B cell (primary cell): ENCODE data around the gene CHD5.

ENCODE experiments used
- EZH2 ChIP-seq: IDR thresholded peaks from 2 replicates; pipeline ENCODE4 v1.6.1; 2012; ENCODE audit warnings: borderline replicate concordance, low read depth, mild to moderate bottlenecking, moderate library complexity, low read length; ENCODE audit not compliant: insufficient read depth, poor library complexity, severe bottlenecking
- TF ChIP-seq, protein P1 (sequence below): fragments of 200-600 bp; IDR thresholded peaks from one replicate; pipeline ENCODE4 v1.8.0; 2022; ENCODE audit warnings: antibody characterized with exemption, mild to moderate bottlenecking

DNA sequence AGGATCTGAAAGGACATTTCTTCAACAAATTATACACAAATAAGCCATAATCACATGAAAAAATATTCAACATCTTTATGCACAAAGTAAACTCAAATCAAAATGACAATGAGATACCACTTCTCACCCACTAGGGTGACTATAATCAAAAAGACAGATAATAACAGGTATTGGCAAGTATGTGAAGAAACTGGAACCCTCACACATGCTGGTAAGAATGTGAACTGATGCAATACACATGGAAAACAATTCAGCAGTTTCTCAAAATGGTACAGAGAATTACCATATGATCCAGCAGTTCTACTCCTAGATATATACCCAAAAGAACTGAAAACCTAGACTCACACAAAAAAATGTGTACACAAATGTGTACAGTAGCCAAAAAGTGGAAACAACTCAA, 62.5 kb downstream of the CHD5 start:
- TF ChIP-seq, protein P1, sequence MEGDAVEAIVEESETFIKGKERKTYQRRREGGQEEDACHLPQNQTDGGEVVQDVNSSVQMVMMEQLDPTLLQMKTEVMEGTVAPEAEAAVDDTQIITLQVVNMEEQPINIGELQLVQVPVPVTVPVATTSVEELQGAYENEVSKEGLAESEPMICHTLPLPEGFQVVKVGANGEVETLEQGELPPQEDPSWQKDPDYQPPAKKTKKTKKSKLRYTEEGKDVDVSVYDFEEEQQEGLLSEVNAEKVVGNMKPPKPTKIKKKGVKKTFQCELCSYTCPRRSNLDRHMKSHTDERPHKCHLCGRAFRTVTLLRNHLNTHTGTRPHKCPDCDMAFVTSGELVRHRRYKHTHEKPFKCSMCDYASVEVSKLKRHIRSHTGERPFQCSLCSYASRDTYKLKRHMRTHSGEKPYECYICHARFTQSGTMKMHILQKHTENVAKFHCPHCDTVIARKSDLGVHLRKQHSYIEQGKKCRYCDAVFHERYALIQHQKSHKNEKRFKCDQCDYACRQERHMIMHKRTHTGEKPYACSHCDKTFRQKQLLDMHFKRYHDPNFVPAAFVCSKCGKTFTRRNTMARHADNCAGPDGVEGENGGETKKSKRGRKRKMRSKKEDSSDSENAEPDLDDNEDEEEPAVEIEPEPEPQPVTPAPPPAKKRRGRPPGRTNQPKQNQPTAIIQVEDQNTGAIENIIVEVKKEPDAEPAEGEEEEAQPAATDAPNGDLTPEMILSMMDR, result no peak
- no peak for TF ChIP-seq EZH2
